ENCODE measurements around the gene NFYB.

DNA sequence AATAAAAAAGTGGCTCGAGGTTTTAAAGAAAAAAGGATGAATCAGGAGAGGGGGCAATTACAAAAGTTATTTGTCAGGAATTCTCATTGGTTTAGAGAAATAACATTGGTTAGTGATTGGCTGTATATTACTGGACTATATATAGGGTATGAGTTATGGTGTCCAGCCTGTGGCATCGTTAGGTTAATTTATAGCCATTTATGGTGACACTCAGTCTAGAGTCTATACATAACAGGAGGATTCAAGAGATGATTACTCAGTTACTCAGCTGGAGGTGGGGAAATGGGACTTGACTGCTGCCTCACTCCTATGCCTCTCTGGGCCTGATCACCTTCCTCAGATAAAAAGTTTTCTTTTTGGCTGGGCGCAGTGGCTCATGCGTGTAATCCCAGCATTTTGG lies 25.6 kb upstream of the NFYB start:
- TF ChIP-seq, protein P1, sequence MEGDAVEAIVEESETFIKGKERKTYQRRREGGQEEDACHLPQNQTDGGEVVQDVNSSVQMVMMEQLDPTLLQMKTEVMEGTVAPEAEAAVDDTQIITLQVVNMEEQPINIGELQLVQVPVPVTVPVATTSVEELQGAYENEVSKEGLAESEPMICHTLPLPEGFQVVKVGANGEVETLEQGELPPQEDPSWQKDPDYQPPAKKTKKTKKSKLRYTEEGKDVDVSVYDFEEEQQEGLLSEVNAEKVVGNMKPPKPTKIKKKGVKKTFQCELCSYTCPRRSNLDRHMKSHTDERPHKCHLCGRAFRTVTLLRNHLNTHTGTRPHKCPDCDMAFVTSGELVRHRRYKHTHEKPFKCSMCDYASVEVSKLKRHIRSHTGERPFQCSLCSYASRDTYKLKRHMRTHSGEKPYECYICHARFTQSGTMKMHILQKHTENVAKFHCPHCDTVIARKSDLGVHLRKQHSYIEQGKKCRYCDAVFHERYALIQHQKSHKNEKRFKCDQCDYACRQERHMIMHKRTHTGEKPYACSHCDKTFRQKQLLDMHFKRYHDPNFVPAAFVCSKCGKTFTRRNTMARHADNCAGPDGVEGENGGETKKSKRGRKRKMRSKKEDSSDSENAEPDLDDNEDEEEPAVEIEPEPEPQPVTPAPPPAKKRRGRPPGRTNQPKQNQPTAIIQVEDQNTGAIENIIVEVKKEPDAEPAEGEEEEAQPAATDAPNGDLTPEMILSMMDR (IDR thresholded peaks at IDR 0.05 in 4 of 5, conservative IDR thresholded peaks at IDR 0.05 in 1 of 5): no peak
- TF ChIP-seq POLR2A (IDR thresholded peaks at IDR 0.05): no peak

Data from gastrocnemius medialis (tissue), 4 donors.